ENCODE results near the gene DISC1. TPM values are rescaled to one million over a fixed set of nuclear protein-coding genes. Genes with fewer than 3 reads are reported as not detected.

The DISC1 gene
- total and polyA plus RNA-seq, 2 donors (not counting 3 experiments of a cell fraction or from before 2014, with no cell fraction given): 3.3 to 14.7 TPM

GRCh38 chr1:231836227-231836893 is 209.8 kb downstream of the DISC1 start:
- H3K4me2 ChIP-seq (ENCODE audit: insufficient read depth, low read length): no peak overlapping the region
- no peaks in the 10 kb centered on the region for H3K27me3 ChIP-seq (ENCODE audit: control insufficient read depth in 2 of 2, insufficient read depth in 2 of 2, low read length in 2 of 2)
- FAIRE-seq (no peak), DNase-seq (ENCODE audit: low read depth, low spot score) (peak; percentile 6)
- no peak for TF ChIP-seq MAX (IDR thresholded peaks at IDR 0.05; ENCODE audit: insufficient read depth, insufficient read length)
- TF ChIP-seq FOS (IDR thresholded peaks at IDR 0.05; ENCODE audit: borderline replicate concordance, insufficient read depth, low read length): no peak
- no peak for TF ChIP-seq CTCF (IDR thresholded peaks at IDR 0.05; ENCODE audit: extremely low read depth in 1 of 2, insufficient read depth in 1 of 2, low read depth in 1 of 2, low read length in 2 of 2)
- no peak for TF ChIP-seq MYC (IDR thresholded peaks at IDR 0.05; ENCODE audit: low read depth, low read length)
- TF ChIP-seq JUN (IDR thresholded peaks at IDR 0.05; ENCODE audit: borderline replicate concordance, insufficient read depth, insufficient read length, low read depth): no peak
- TF ChIP-seq POLR2A (IDR thresholded peaks at IDR 0.05; ENCODE audit: low read depth, low read length): no peak
- no peak for TF ChIP-seq GATA2 (IDR thresholded peaks at IDR 0.05; ENCODE audit: insufficient read depth, insufficient read length, low read depth, low read length)
- no peak for TF ChIP-seq POLR2AphosphoS5 (IDR thresholded peaks at IDR 0.05; ENCODE audit: insufficient read depth, low read depth, low read length)
- no peak for TF ChIP-seq EZH2 (IDR thresholded peaks at IDR 0.05; ENCODE audit: borderline replicate concordance, low read depth, low read length, severe bottlenecking)
- dilution Hi-C loops (cut with MboI; ENCODE audit: extremely low pct_ligation_motif_present, low sequenced_read_pairs) (no loop called here), intact Hi-C loops (cut with micrococcal nuclease) (no loop called here)
- ChIA-PET POLR2A (no interaction called here), CTCF (no interaction called here)
- H3K27ac ChIP-seq (ENCODE audit: insufficient read depth, low read depth, low read length): no peak overlapping the region
- no TSS peak for BruUV-seq (replicated peaks)
- H3K9me3 ChIP-seq (replicated peaks; ENCODE audit: control insufficient read depth, insufficient read depth, low read length): no peaks in the 10 kb centered on the region
- no peak overlapping the region for H2AFZ ChIP-seq (ENCODE audit: low read depth, low read length)
- no peak overlapping the region for H3K4me3 ChIP-seq (replicated peaks in 1 of 3; ENCODE audit: insufficient read depth in 1 of 3, low read depth in 1 of 3, low read length in 3 of 3)
- H3K9me1 ChIP-seq (replicated peaks; ENCODE audit: control insufficient read depth, extremely low read depth, insufficient read depth, low read length): no peaks in the 10 kb centered on the region
- no peaks in the 10 kb centered on the region for H3K4me1 ChIP-seq (ENCODE audit: control insufficient read depth, extremely low read depth, insufficient read depth, low read length)
- H4K20me1 ChIP-seq (replicated peaks; ENCODE audit: control insufficient read depth, extremely low read depth, insufficient read depth, low read length): no peaks in the 10 kb centered on the region
- H3K79me2 ChIP-seq (ENCODE audit: control insufficient read depth, insufficient read depth, low read length): no peaks in the 10 kb centered on the region
- H3K9ac ChIP-seq (replicated peaks; ENCODE audit: extremely low read depth, insufficient read depth, low read length): no peak overlapping the region
- no peaks in the 10 kb centered on the region for H3K36me3 ChIP-seq (ENCODE audit: control insufficient read depth in 2 of 2, extremely low read depth in 1 of 2, insufficient read depth in 2 of 2, low read length in 2 of 2)
